WI38 (cell line): ENCODE results near the gene TTLL11.

Source experiments
- H3K4me3 ChIP-seq: 2 replicates; pipeline ENCODE4 v1.5.1; 2011; ENCODE audit warnings: low read depth, mild to moderate bottlenecking, control low read depth, low read length
- CTCF ChIP-seq: IDR thresholded peaks from 2 replicates; pipeline ENCODE4 v1.5.1; 2012; ENCODE audit warnings: low read depth, mild to moderate bottlenecking, control low read depth, low read length

TTLL11 gene

DNA sequence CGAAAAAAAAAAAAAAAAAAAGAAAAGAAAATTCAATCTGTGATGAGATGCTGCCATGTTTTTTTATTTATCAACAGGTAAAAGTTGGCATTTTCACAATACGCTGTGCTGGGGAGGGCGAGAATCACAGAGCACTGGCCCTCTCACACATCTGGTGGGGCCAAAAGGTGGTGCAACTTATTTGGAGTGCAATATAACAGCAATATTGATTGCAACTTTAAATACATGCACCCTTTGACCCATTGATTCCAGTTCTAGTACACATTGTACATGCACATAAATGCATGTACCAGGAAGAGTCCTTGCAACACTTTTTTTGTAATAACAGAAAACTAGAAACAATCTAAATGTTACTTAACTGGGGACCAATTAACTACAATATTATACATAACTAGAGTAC, 282.6 kb downstream of the TTLL11 start:
- H3K4me3 ChIP-seq, result no peak overlapping the region
- TF ChIP-seq CTCF, result no peak

DNA sequence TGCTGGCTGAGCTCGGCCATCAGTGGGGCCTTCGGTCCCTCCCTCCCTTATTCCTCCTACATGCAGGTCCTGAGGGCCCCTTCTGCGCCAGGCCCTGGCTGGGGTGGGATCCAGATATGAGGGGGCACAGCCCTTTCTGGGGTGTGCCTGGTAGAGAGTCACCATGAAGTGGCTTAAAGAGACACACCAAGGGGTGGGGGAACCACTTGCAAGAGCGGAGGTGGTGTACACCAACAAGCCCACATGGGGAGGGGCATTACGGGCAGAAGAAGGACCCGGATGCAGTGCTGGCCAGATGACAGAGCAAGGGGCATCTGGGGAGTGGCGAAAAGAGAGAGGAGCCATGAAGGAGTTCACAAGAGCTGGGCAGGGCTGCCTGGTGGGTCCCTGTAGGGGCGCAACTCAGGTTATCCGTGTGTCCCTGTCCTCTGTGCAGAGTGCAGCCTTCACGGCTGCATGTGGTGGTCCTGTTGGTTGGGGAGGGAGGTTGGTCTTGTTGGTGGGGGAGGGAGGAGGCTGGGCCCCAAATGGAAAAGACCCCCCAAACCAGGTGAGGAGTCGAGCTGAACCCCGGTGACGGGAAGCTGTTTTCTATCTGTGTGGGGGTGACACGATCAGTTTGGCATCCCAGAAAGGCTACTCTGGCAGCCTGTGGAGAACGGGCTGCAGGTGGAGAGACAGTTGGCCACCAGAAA, 283.6 kb downstream of the TTLL11 start:
- no peak overlapping the region for H3K4me3 ChIP-seq
- no peak for TF ChIP-seq CTCF

GRCh38 chr9:121808781-121809180, 284.3 kb downstream of the TTLL11 start:
- TF ChIP-seq CTCF, result no peak
- no peak overlapping the region for H3K4me3 ChIP-seq

DNA sequence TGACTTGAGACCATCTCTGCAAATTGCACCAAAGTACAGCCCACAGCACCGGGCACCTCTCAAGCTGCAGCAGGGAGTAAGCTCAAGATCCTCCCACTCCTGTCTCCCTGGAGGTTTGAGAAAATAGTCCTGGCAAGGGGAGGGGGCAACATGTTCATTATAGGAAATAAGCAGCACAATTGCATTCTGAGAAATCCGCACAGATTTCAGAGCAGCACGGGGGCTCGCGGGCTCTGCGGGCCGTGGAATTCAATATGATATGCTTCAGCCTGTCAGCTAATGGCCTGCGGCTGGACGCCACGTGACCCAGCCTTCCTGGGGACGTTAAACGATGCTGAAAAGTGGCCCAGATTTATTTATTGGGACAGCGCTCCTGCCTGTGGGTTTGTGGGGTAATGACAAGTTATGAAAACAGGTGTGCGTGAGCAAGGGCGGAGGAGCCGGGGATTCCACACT, 285.3 kb downstream of the TTLL11 start:
- no peak overlapping the region for H3K4me3 ChIP-seq
- no peak for TF ChIP-seq CTCF

- H3K4me3 ChIP-seq, result no peak overlapping the region
- no peak for TF ChIP-seq CTCF
Observed at GRCh38 chr9:121807069-121807822, 285.9 kb downstream of the TTLL11 start.

- no peak overlapping the region for H3K4me3 ChIP-seq
- no peak for TF ChIP-seq CTCF
Observed at GRCh38 chr9:121802753-121803152, 290.4 kb downstream of the TTLL11 start.

GRCh38 chr9:121801579-121801978, 291.5 kb downstream of the TTLL11 start:
- H3K4me3 ChIP-seq, result no peak overlapping the region
- TF ChIP-seq CTCF, result no peak
